ENCODE measurements around the gene NUP133.

- TF ChIP-seq, protein P1, sequence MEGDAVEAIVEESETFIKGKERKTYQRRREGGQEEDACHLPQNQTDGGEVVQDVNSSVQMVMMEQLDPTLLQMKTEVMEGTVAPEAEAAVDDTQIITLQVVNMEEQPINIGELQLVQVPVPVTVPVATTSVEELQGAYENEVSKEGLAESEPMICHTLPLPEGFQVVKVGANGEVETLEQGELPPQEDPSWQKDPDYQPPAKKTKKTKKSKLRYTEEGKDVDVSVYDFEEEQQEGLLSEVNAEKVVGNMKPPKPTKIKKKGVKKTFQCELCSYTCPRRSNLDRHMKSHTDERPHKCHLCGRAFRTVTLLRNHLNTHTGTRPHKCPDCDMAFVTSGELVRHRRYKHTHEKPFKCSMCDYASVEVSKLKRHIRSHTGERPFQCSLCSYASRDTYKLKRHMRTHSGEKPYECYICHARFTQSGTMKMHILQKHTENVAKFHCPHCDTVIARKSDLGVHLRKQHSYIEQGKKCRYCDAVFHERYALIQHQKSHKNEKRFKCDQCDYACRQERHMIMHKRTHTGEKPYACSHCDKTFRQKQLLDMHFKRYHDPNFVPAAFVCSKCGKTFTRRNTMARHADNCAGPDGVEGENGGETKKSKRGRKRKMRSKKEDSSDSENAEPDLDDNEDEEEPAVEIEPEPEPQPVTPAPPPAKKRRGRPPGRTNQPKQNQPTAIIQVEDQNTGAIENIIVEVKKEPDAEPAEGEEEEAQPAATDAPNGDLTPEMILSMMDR (IDR thresholded peaks at IDR 0.05; ENCODE audit: insufficient read depth, low read length, poor library complexity, severe bottlenecking): no peak
- no peak for TF ChIP-seq EZH2phosphoT487 (conservative IDR thresholded peaks at IDR 0.05; ENCODE audit: low read length)
Measured at GRCh38 chr1:229445828-229446227, 62.3 kb downstream of the NUP133 start.
